ENCODE data around the gene ALK. TPM values are rescaled to one million over a fixed set of nuclear protein-coding genes. Genes with fewer than 3 reads are reported as not detected.

Gene ALK
- total RNA-seq, 2 donors from 2014 or later = 0.13 to 0.46 TPM

DNA sequence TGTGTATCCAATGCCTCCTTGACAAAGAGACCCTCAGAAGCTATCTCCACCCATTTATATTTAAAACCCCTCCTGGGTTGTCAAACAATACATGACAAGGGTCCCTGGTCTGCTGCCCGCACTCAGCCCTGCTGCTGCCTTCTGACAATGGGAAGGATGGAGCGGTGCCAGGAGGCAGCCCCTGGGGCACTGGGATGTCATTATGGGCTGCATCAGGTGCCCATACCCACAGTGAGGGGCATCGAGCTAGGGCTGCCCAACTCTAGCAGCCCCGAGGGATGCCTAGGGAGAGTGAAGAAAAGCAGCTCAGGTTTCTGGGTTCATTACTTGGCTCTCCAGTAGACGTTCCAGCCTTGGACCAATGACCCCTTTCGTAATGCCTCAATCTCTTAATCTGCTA, 301.7 kb downstream of the ALK start:
- peaks cover 5% of the 10 kb centered on the region for H3K9me3 ChIP-seq (ENCODE audit: control insufficient read depth, low read length)

DNA sequence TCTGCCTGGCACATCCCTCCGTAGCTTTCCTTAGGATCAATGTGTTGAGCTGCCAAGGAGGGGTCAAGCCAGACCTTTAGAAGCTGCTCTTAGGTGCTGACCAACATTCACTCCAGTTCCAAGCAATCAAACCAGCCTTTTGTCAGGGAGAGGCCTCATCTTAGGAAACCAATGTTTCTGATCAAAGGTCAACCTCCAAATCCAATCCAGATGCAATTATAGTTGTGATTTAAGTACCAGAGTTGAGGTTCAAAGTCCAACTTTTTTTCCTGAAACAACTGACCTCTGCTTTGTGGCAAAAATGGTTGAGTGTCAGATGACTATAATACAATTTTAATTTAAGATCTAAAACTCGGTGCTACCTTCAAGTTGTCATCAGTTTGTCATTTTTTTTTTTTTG, 303.4 kb downstream of the ALK start:
- H3K4me3 Mint-ChIP-seq = no peak overlapping the region
- H3K27me3 Mint-ChIP-seq (ENCODE audit: insufficient read depth) = peaks cover 29% of the 10 kb centered on the region
- no peak for DNase-seq
- peaks cover 5% of the 10 kb centered on the region for H3K9me3 ChIP-seq (ENCODE audit: control insufficient read depth, low read length)
- H3K4me1 ChIP-seq (ENCODE audit: control insufficient read depth, insufficient read depth, low read length) = peaks cover 5% of the 10 kb centered on the region
- peaks cover 5% of the 10 kb centered on the region for H3K9me3 Mint-ChIP-seq
- no peaks in the 10 kb centered on the region for H3K27me3 ChIP-seq (ENCODE audit: control insufficient read depth, insufficient read depth, low read length, poor library complexity, severe bottlenecking)
- no peak overlapping the region for H3K27ac ChIP-seq (ENCODE audit: low read depth, low read length)
- no peaks in the 10 kb centered on the region for H3K36me3 ChIP-seq (ENCODE audit: control insufficient read depth, insufficient read depth, low read length)
- no peaks in the 10 kb centered on the region for H3K36me3 Mint-ChIP-seq (ENCODE audit: low read depth)
- peaks cover 14% of the 10 kb centered on the region for H3K4me1 Mint-ChIP-seq
- TF ChIP-seq, protein P1, sequence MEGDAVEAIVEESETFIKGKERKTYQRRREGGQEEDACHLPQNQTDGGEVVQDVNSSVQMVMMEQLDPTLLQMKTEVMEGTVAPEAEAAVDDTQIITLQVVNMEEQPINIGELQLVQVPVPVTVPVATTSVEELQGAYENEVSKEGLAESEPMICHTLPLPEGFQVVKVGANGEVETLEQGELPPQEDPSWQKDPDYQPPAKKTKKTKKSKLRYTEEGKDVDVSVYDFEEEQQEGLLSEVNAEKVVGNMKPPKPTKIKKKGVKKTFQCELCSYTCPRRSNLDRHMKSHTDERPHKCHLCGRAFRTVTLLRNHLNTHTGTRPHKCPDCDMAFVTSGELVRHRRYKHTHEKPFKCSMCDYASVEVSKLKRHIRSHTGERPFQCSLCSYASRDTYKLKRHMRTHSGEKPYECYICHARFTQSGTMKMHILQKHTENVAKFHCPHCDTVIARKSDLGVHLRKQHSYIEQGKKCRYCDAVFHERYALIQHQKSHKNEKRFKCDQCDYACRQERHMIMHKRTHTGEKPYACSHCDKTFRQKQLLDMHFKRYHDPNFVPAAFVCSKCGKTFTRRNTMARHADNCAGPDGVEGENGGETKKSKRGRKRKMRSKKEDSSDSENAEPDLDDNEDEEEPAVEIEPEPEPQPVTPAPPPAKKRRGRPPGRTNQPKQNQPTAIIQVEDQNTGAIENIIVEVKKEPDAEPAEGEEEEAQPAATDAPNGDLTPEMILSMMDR (conservative IDR thresholded peaks at IDR 0.05) = no peak
- no peak overlapping the region for H3K9ac ChIP-seq (ENCODE audit: extremely low read depth, low read length, poor library complexity, severe bottlenecking)
- no peak overlapping the region for H3K4me3 ChIP-seq (ENCODE audit: low read length)
- WGBS, 2 experiments (ENCODE audit: insufficient coverage in 1 of 2, insufficient read length in 1 of 2) = 96 to 100% methylated on average over 1 to 2 of the region's 2 CpGs
- H3K27ac Mint-ChIP-seq = no peak overlapping the region

More for the DNA sequence above, 301.7 kb downstream of the ALK start:
- H3K4me1 ChIP-seq (ENCODE audit: control insufficient read depth, insufficient read depth, low read length) = peaks cover 5% of the 10 kb centered on the region
- Mint-ChIP-seq H3K4me3 (no peak overlapping the region), H3K27ac (no peak overlapping the region), H3K4me1 (peaks cover 12% of the 10 kb centered on the region), H3K27me3 (ENCODE audit: insufficient read depth) (peaks cover 29% of the 10 kb centered on the region), H3K9me3 (peaks cover 5% of the 10 kb centered on the region), H3K36me3 (ENCODE audit: low read depth) (no peaks in the 10 kb centered on the region)
- H3K27me3 ChIP-seq (ENCODE audit: control insufficient read depth, insufficient read depth, low read length, poor library complexity, severe bottlenecking) = no peaks in the 10 kb centered on the region
- no peak overlapping the region for H3K4me3 ChIP-seq (ENCODE audit: low read length)
- TF ChIP-seq, protein P1 (conservative IDR thresholded peaks at IDR 0.05) = no peak
- DNase-seq = no peak
- H3K9ac ChIP-seq (ENCODE audit: extremely low read depth, low read length, poor library complexity, severe bottlenecking) = no peak overlapping the region
- no peak overlapping the region for H3K27ac ChIP-seq (ENCODE audit: low read depth, low read length)
- WGBS, 2 experiments (ENCODE audit: insufficient coverage in 1 of 2, insufficient read length in 1 of 2) = 90 to 95% methylated on average over 2 to 6 of the region's 6 CpGs
- no peaks in the 10 kb centered on the region for H3K36me3 ChIP-seq (ENCODE audit: control insufficient read depth, insufficient read depth, low read length)

DNA sequence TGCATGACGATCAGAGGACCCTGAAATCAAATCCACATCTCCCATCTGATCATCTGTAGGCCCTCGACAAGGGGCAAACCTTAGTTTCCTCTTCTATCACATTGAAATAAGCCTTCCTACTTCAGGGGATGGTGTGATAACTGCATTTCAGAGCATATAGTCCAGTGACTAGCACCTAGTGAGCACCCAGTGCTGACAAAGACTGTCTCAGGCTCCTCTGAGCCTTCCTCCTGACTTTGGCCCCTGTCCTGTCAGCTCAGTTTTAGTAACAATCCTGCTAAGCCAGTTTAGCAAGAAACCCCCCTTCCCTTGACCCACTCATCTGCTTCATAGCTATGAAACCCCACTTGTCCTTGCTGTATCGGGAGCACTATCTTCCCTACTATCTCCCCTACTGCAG, 304.0 kb downstream of the ALK start:
- H3K27me3 ChIP-seq (ENCODE audit: control insufficient read depth, insufficient read depth, low read length, poor library complexity, severe bottlenecking) = no peaks in the 10 kb centered on the region
- no peak for DNase-seq
- H3K9me3 Mint-ChIP-seq = peaks cover 1% of the 10 kb centered on the region
- TF ChIP-seq, protein P1 (conservative IDR thresholded peaks at IDR 0.05) = no peak
- no peak overlapping the region for H3K4me3 ChIP-seq (ENCODE audit: low read length)
- H3K9me3 ChIP-seq (ENCODE audit: control insufficient read depth, low read length) = no peaks in the 10 kb centered on the region
- H3K9ac ChIP-seq (ENCODE audit: extremely low read depth, low read length, poor library complexity, severe bottlenecking) = no peak overlapping the region
- no peaks in the 10 kb centered on the region for H3K36me3 ChIP-seq (ENCODE audit: control insufficient read depth, insufficient read depth, low read length)
- H3K4me1 ChIP-seq (ENCODE audit: control insufficient read depth, insufficient read depth, low read length) = peaks cover 5% of the 10 kb centered on the region
- H3K27ac ChIP-seq (ENCODE audit: low read depth, low read length) = no peak overlapping the region
- 93 to 96% methylated on average over 3 of the region's 3 CpGs for WGBS, 2 experiments (ENCODE audit: insufficient coverage in 1 of 2, insufficient read length in 1 of 2)
- H3K4me3 Mint-ChIP-seq = no peak overlapping the region
- no peak overlapping the region for H3K27ac Mint-ChIP-seq
- no peaks in the 10 kb centered on the region for H3K36me3 Mint-ChIP-seq (ENCODE audit: low read depth)
- H3K27me3 Mint-ChIP-seq (ENCODE audit: insufficient read depth) = peaks cover 25% of the 10 kb centered on the region
- H3K4me1 Mint-ChIP-seq = peaks cover 20% of the 10 kb centered on the region
